CD4-positive, alpha-beta T cell (primary cell): Measurements from ENCODE around the gene CERS6. TPM values are rescaled to one million over a fixed set of nuclear protein-coding genes. Genes with fewer than 3 reads are reported as not detected.

Source experiments
- ATAC-seq: fragments of 200-7000 bp; cut with Tn5 transposase; one replicate; pipeline ENCODE4 v1.10.0; 2022; ENCODE audit warnings: mild to moderate bottlenecking; ENCODE audit not compliant: poor library complexity
- CTCF ChIA-PET: fragments of 350-600 bp; sonication (Branson Sonifier 250); formaldehyde crosslinking; loops from one replicate; lab custom pipeline; 2021; ENCODE audit warnings: antibody characterized with exemption, inconsistent platforms; lab: Charles Lee
- POLR2A ChIA-PET: fragments of 350-600 bp; sonication (Branson Sonifier 250); formaldehyde crosslinking; loops from one replicate; lab custom pipeline; 2021; ENCODE audit warnings: antibody characterized with exemption, inconsistent platforms; lab: Charles Lee
- DNase-seq, 14 experiments: peaks; one replicate each; pipeline ENCODE4 v3.0.0-alpha.2; 2013 to 2020; ENCODE audit warnings: mixed read lengths in 2 of 14
- H3K27ac ChIP-seq, 2 donors: one replicate each; pipeline versions ENCODE4 v1.5.1 to v1.7.0; 2013; ENCODE audit warnings: low read length in 2 of 2, low read depth in 1 of 2, mild to moderate bottlenecking in 1 of 2
- H3K27me3 ChIP-seq, 2 experiments: 1 replicate in 1 of 2; 2 replicates in 1 of 2; pipeline versions ENCODE4 v1.6.1 to v1.7.0; 2013; ENCODE audit warnings: low read length in 2 of 2, control low read depth in 1 of 2, mild to moderate bottlenecking in 1 of 2, moderate library complexity in 1 of 2; ENCODE audit not compliant: insufficient read depth in 2 of 2, control insufficient read depth in 1 of 2
- H3K36me3 ChIP-seq: one replicate; pipeline ENCODE4 v1.6.1; 2013; ENCODE audit warnings: low read length, control low read depth; ENCODE audit not compliant: insufficient read depth
- H3K4me1 ChIP-seq: one replicate; pipeline ENCODE4 v1.6.1; 2013; ENCODE audit warnings: low read length, control low read depth; ENCODE audit not compliant: insufficient read depth
- H3K4me3 ChIP-seq: one replicate; pipeline ENCODE4 v1.5.1; 2013; ENCODE audit warnings: mild to moderate bottlenecking, low read length, moderate library complexity
- H3K9me3 ChIP-seq, 2 experiments: 1 replicate in 1 of 2; 2 replicates in 1 of 2; pipeline versions ENCODE4 v1.6.1 to v1.7.0; 2013; ENCODE audit warnings: low read length in 2 of 2, mild to moderate bottlenecking in 2 of 2, control low read depth in 1 of 2, moderate library complexity in 1 of 2; ENCODE audit not compliant: control insufficient read depth in 1 of 2, insufficient read depth in 1 of 2
- H3K27ac Mint-ChIP-seq: one replicate; pipeline ENCODE4 v1.8.0; 2020; ENCODE audit warnings: mixed read lengths
- H3K27me3 Mint-ChIP-seq: one replicate; pipeline ENCODE4 v1.8.0; 2021; ENCODE audit warnings: mixed read lengths
- H3K36me3 Mint-ChIP-seq: one replicate; pipeline ENCODE4 v1.8.0; 2021; ENCODE audit warnings: low read depth, mixed read lengths
- H3K4me1 Mint-ChIP-seq: one replicate; pipeline ENCODE4 v1.8.0; 2021; ENCODE audit warnings: low read depth, mixed read lengths
- H3K4me3 Mint-ChIP-seq: one replicate; pipeline ENCODE4 v1.8.0; 2020; ENCODE audit warnings: mild to moderate bottlenecking, mixed read lengths
- H3K9me3 Mint-ChIP-seq: one replicate; pipeline ENCODE4 v1.8.0; 2020; ENCODE audit warnings: mixed read lengths
- intact Hi-C, 2 experiments: fragments of 100-400 bp; cut with DNase I in 1 of 2; cut with micrococcal nuclease in 1 of 2; formaldehyde crosslinking; loops; one replicate each; pipeline versions ENCODE4 v1.15.1 to v1.9.0; 2023 to 2025; cut with DNase I, micrococcal nuclease
- total RNA-seq, 174 experiments: library from RNA in 2 of 174; stranded (reverse) in 2 of 174; gene quantifications; one replicate each; pipeline ENCODE4 v1.2.3 and lab custom pipeline; 2021 to 2026
- TF ChIP-seq, protein P1 (sequence below): fragments of 200-600 bp; IDR thresholded peaks from one replicate; pipeline ENCODE4 v1.8.0; 2022; ENCODE audit warnings: antibody characterized with exemption, mild to moderate bottlenecking

Gene CERS6
- total RNA-seq, 2 experiments from 2014 or later = 16.9 to 17.9 TPM

DNA sequence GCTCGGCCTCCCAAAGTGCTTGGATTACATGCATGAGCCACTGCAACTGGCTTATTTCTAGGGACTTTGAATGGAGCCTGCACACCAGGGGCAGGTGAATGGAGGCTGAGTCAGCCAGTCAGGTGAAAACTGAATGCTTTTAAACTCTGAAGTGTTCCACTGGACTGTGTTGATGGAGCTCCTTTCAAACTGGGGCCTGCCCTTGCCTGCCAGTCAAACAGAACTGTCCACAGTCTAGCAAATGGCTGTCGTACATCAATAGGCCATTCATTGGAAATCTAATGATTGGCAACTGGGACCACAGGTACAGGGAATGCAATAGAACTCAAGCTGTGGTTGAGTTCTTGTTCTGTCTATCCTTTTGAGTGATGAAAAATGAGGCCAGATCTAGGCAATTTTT lies 345.4 kb downstream of the CERS6 start:
- no peaks in the 10 kb centered on the region for H3K36me3 ChIP-seq
- no peak for DNase-seq
- H3K27me3 Mint-ChIP-seq = no peaks in the 10 kb centered on the region
- no peaks in the 10 kb centered on the region for H3K27me3 ChIP-seq
- no peaks in the 10 kb centered on the region for H3K9me3 ChIP-seq
- H3K27ac Mint-ChIP-seq = no peak overlapping the region
- CTCF ChIA-PET = no interaction called here
- no peaks in the 10 kb centered on the region for H3K9me3 Mint-ChIP-seq
- no peak overlapping the region for H3K27ac ChIP-seq
- H3K4me1 ChIP-seq = peaks cover 4% of the 10 kb centered on the region
- H3K4me1 Mint-ChIP-seq = no peaks in the 10 kb centered on the region
- no peaks in the 10 kb centered on the region for H3K36me3 Mint-ChIP-seq
- TF ChIP-seq, protein P1, sequence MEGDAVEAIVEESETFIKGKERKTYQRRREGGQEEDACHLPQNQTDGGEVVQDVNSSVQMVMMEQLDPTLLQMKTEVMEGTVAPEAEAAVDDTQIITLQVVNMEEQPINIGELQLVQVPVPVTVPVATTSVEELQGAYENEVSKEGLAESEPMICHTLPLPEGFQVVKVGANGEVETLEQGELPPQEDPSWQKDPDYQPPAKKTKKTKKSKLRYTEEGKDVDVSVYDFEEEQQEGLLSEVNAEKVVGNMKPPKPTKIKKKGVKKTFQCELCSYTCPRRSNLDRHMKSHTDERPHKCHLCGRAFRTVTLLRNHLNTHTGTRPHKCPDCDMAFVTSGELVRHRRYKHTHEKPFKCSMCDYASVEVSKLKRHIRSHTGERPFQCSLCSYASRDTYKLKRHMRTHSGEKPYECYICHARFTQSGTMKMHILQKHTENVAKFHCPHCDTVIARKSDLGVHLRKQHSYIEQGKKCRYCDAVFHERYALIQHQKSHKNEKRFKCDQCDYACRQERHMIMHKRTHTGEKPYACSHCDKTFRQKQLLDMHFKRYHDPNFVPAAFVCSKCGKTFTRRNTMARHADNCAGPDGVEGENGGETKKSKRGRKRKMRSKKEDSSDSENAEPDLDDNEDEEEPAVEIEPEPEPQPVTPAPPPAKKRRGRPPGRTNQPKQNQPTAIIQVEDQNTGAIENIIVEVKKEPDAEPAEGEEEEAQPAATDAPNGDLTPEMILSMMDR = no peak
- POLR2A ChIA-PET = no interaction called here
- no peak overlapping the region for H3K4me3 ChIP-seq
- H3K4me3 Mint-ChIP-seq = no peak overlapping the region
- intact Hi-C loops = no loop called here
- ATAC-seq = no peak

DNA sequence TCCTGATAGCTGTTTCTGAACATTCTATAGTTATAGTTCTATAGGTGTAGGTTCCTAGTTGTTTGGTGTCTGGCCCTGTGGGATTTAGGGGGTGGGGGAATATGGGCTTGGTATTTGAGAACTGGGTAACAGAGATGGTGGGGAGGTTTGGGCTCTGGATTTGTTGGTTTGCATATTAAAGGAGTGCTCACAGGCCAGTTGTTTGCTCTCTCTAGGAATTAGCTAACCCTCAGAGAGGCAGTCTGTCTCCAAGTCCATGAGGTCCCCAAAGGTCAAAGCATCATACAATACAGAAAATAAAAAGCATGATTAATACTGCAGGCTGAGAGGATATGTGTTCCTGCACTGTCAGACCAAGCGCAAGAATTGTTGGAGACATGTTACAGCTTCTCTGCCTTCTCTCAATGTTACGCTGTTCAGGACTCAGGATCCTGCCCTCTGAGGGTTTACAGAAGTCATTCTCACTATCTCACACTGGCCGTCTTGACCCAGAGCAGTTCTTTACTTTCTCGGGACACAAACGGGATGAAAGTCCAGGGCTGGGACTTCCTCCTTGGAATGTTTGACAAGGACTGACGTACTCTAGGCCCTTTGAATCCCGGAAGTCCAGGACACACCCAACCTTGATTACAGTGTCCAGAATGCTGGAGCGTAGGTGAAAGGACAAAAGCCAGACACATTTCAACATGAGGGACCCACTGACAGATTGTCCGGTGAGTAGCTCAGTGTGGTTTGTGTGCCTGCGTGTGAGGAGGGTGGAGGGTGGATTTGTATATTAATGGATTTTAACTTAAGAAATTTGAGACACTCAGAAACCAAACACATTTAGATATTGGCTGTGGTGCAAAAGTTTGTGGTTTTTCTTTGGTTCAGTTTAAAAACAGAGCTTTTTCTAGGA lies 346.1 kb downstream of the CERS6 start, which contains the start of gene NOSTRIN:
TSS of gene NOSTRIN (plus strand) at position 677 of the 898 bp plus-strand sequence. CDS start at position 687, 10 bp downstream.
- Mint-ChIP-seq H3K4me3 (no peak within 1 kb of the TSS), H3K9me3 (no peaks in the 10 kb centered on the region), H3K27ac (no peak within 1 kb of the TSS), H3K36me3 (no peaks in the 10 kb centered on the region), H3K4me1 (no peaks in the 10 kb centered on the region), H3K27me3 (no peaks in the 10 kb centered on the region)
- no peak within 1 kb of the TSS for H3K27ac ChIP-seq
- intact Hi-C loops = no loop called here
- DNase-seq (no peak), ATAC-seq (no peak)
- CTCF ChIA-PET = no interaction called here
- no peaks in the 10 kb centered on the region for H3K36me3 ChIP-seq
- no peaks in the 10 kb centered on the region for H3K27me3 ChIP-seq
- H3K4me1 ChIP-seq = peaks cover 4% of the 10 kb centered on the region
- TF ChIP-seq, protein P1 = no peak
- POLR2A ChIA-PET = no interaction called here
- H3K9me3 ChIP-seq = no peaks in the 10 kb centered on the region
- no peak within 1 kb of the TSS for H3K4me3 ChIP-seq

DNA sequence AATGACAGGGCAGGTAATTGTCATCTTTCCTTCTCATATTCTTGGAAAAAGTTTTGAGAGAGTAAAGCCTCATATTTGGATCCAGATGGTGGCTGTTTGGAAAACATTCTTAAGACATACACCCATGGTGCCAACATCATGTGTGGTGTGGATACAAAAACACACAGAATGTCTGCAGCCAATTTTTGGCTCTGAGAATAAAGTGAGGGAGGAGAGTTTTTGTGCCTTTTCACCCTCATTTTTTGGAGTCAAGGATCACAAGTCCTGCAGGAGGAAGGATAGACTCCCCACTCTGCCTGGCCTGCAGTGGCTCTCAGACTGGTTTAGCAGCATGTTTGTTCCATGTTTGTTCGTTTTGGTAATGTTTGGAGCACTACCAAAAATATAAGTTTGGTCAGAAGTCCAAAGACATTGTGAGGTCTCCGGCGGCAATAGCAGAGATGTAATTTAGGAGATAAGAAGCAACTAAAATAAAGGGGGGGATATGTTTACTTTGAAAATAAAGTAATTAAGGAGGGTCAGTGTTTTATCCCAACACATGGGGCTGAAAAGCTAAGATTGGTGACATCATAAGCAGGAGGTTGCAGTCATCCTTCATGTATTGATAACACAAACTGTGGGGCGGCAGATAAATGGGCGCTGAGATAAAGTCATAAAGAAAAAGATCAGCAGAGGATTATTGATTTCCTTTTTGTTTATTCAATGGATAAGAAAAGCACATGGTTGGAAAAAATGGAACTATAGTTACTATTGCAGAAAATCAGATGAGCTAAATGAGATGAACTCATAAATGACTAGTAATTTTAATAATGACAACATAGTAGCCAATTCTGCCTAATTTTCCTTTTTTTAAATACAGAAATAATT lies 347.0 kb downstream of the CERS6 start:
- Mint-ChIP-seq H3K27ac (no peak overlapping the region), H3K9me3 (no peaks in the 10 kb centered on the region), H3K4me1 (no peaks in the 10 kb centered on the region), H3K27me3 (no peaks in the 10 kb centered on the region), H3K36me3 (no peaks in the 10 kb centered on the region), H3K4me3 (no peak overlapping the region)
- Histone ChIP-seq H3K4me3 (no peak overlapping the region), H3K4me1 (peaks cover 4% of the 10 kb centered on the region), H3K36me3 (no peaks in the 10 kb centered on the region), H3K27ac (no peak overlapping the region), H3K9me3 (no peaks in the 10 kb centered on the region), H3K27me3 (no peaks in the 10 kb centered on the region)
- ATAC-seq = no peak
- TF ChIP-seq, protein P1 = no peak
- ChIA-PET POLR2A (no interaction called here), CTCF (no interaction called here)
- intact Hi-C loops = no loop called here
- DNase-seq = no peak
